HepG2 (cell line): ENCODE results near the gene ANKRD39. TPM values are rescaled to one million over a fixed set of nuclear protein-coding genes. Genes with fewer than 3 reads are reported as not detected.

Experiments
- ASH2L ChIP-seq: fragments of 300-600, 200-600 bp; sonication (generic); IDR thresholded peaks from 2 replicates; pipeline ENCODE4 v1.7.0; 2017; ENCODE audit warnings: low read depth, mild to moderate bottlenecking, moderate library complexity, mixed read lengths, low read length; ENCODE audit not compliant: insufficient read length
- CAMTA2 ChIP-seq: sonication (generic); formaldehyde crosslinking; IDR thresholded peaks from 2 replicates; pipeline ENCODE4 v1.4.0; 2020; ENCODE audit warnings: mild to moderate bottlenecking, missing genetic modification reagents, borderline replicate concordance
- FOXK2 ChIP-seq: fragments of 450-650 bp; IDR thresholded peaks from 2 replicates; pipeline ENCODE4 v1.6.1; 2016
- KAT8 ChIP-seq: IDR thresholded peaks from 2 replicates; pipeline ENCODE4 v1.6.1; 2016; ENCODE audit warnings: missing genetic modification reagents, missing compliant biosample characterization
- PLRG1 ChIP-seq: fragments of 450-650 bp; conservative IDR thresholded peaks from 2 replicates; pipeline ENCODE4 v1.6.1; 2016
- SNAPC2 ChIP-seq: sonication (generic); formaldehyde crosslinking; IDR thresholded peaks from 2 replicates; pipeline ENCODE4 v1.8.1; 2022; ENCODE audit warnings: mild to moderate bottlenecking, missing genetic modification reagents
- TGIF2 ChIP-seq: IDR thresholded peaks from 2 replicates; pipeline ENCODE4 v1.6.1; 2016; ENCODE audit warnings: control low read depth, missing compliant biosample characterization
- XBP1 ChIP-seq: sonication (generic); formaldehyde crosslinking; IDR thresholded peaks from 2 replicates; pipeline ENCODE4 v1.5.0; 2020; ENCODE audit warnings: missing genetic modification reagents
- ZNF235 ChIP-seq: sonication (generic); formaldehyde crosslinking; IDR thresholded peaks from 2 replicates; pipeline ENCODE4 v1.8.1; 2023; ENCODE audit warnings: mild to moderate bottlenecking, missing genetic modification reagents, borderline replicate concordance
- ZNF530 ChIP-seq: sonication (generic); formaldehyde crosslinking; IDR thresholded peaks from 2 replicates; pipeline ENCODE4 v1.5.0; 2020; ENCODE audit warnings: low read depth, mild to moderate bottlenecking, missing genetic modification reagents
- ZNF607 ChIP-seq: sonication (generic); formaldehyde crosslinking; IDR thresholded peaks from 2 replicates; pipeline ENCODE4 v1.5.1; 2020; ENCODE audit warnings: missing genetic modification reagents, mild to moderate bottlenecking, borderline replicate concordance
- ZNF670 ChIP-seq: sonication (generic); formaldehyde crosslinking; IDR thresholded peaks from 2 replicates; pipeline ENCODE4 v1.8.0; 2022; ENCODE audit warnings: mild to moderate bottlenecking, missing genetic modification reagents, borderline replicate concordance
- ZNF768 ChIP-seq: sonication (generic); formaldehyde crosslinking; IDR thresholded peaks from 2 replicates; pipeline ENCODE4 v1.4.0; 2020; ENCODE audit warnings: missing genetic modification reagents
- ZNF790 ChIP-seq: sonication (generic); formaldehyde crosslinking; IDR thresholded peaks from 2 replicates; pipeline ENCODE4 v1.8.0; 2022; ENCODE audit warnings: missing genetic modification reagents, mild to moderate bottlenecking, borderline replicate concordance
- polyA plus RNA-seq, 8 experiments: library from polyadenylated mRNA; depleted of rRNA in 3 of 8; stranded (reverse) in 7 of 8; unstranded in 1 of 8; fragments of >200 nt; fragmentation: Illumina TruSeq in 4 of 8; extraction: Trizol in 4 of 8; gene quantifications; 2 replicates each; pipeline versions ENCODE4 v1.2.1 to v1.2.3, GENCODE V29; 2011 to 2016; ENCODE audit warnings: low read depth in 4 of 8, missing spikeins in 1 of 8, mixed read lengths in 1 of 8; ENCODE audit not compliant: insufficient read depth in 1 of 8
- total RNA-seq, 5 experiments: library from RNA; depleted of rRNA; stranded (reverse); fragments of >200 nt; fragmentation: Illumina TruSeq; extraction: Trizol; gene quantifications; 2 replicates each; pipeline ENCODE4 v1.2.3, GENCODE V29; 2016; ENCODE audit warnings: low read depth in 1 of 5
- TF ChIP-seq, protein P1 (sequence below): sonication (generic); formaldehyde crosslinking; IDR thresholded peaks from 2 replicates; pipeline ENCODE4 v1.5.0; 2020; ENCODE audit warnings: mild to moderate bottlenecking, missing genetic modification reagents, borderline replicate concordance
- TF ChIP-seq, protein P2 (sequence below): IDR thresholded peaks from 2 replicates; pipeline ENCODE4 v1.6.1; 2016; ENCODE audit warnings: low read depth, control low read depth
- TF ChIP-seq, protein P3 (sequence below): sonication (generic); formaldehyde crosslinking; IDR thresholded peaks from 2 replicates; pipeline ENCODE4 v1.5.1; 2020; ENCODE audit warnings: mild to moderate bottlenecking, missing genetic modification reagents, moderate library complexity
- TF ChIP-seq, protein P4 (sequence below): sonication (generic); formaldehyde crosslinking; IDR thresholded peaks from 2 replicates; pipeline ENCODE4 v1.9.0; 2022; ENCODE audit warnings: missing genetic modification reagents, mild to moderate bottlenecking, borderline replicate concordance

Gene ANKRD39
- total and polyA plus RNA-seq, 2 of the 13 experiments (the other 11 are each of a cell fraction or from before 2014, with no cell fraction given), result 23.2 to 24.8 TPM

DNA sequence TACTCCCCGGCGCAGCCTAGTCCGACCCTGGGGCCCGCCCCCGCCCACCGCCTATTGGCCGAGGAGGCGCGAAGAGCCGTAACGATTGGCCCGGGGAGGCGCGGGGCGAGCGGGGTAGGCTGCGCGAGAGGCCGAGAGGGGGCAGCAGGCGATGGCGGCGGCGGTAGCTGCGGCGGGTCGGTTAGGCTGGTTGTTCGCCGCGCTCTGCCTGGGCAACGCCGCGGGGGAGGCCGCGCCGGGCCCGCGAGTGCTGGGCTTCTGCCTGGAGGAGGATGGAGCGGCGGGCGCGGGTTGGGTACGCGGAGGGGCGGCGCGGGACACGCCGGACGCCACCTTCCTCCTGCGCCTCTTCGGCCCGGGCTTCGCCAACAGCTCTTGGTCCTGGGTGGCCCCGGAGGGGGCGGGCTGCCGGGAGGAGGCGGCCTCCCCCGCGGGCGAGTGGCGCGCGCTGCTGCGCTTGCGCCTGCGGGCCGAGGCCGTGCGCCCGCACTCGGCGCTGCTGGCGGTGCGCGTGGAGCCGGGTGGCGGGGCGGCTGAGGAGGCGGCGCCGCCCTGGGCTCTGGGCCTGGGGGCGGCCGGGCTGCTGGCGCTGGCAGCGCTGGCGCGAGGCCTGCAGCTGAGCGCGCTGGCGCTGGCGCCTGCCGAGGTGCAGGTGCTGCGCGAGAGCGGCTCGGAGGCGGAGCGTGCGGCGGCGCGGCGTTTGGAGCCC, 41.5 kb downstream of the ANKRD39 start, which contains the start of gene CNNM3 (continued):
- no peak for TF ChIP-seq SNAPC2 (CRISPR knock-in tag)
- TF ChIP-seq KAT8 (CRISPR knock-in tag), result peak; percentile 38; the same call in 1 of the 2 replicates
- no peak for TF ChIP-seq PLRG1
- TF ChIP-seq, protein P1, sequence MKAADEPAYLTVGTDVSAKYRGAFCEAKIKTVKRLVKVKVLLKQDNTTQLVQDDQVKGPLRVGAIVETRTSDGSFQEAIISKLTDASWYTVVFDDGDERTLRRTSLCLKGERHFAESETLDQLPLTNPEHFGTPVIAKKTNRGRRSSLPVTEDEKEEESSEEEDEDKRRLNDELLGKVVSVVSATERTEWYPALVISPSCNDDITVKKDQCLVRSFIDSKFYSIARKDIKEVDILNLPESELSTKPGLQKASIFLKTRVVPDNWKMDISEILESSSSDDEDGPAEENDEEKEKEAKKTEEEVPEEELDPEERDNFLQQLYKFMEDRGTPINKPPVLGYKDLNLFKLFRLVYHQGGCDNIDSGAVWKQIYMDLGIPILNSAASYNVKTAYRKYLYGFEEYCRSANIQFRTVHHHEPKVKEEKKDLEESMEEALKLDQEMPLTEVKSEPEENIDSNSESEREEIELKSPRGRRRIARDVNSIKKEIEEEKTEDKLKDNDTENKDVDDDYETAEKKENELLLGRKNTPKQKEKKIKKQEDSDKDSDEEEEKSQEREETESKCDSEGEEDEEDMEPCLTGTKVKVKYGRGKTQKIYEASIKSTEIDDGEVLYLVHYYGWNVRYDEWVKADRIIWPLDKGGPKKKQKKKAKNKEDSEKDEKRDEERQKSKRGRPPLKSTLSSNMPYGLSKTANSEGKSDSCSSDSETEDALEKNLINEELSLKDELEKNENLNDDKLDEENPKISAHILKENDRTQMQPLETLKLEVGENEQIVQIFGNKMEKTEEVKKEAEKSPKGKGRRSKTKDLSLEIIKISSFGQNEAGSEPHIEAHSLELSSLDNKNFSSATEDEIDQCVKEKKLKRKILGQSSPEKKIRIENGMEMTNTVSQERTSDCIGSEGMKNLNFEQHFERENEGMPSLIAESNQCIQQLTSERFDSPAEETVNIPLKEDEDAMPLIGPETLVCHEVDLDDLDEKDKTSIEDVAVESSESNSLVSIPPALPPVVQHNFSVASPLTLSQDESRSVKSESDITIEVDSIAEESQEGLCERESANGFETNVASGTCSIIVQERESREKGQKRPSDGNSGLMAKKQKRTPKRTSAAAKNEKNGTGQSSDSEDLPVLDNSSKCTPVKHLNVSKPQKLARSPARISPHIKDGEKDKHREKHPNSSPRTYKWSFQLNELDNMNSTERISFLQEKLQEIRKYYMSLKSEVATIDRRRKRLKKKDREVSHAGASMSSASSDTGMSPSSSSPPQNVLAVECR (CRISPR knock-in tag), result peak; percentile 91
- TF ChIP-seq, protein P2, sequence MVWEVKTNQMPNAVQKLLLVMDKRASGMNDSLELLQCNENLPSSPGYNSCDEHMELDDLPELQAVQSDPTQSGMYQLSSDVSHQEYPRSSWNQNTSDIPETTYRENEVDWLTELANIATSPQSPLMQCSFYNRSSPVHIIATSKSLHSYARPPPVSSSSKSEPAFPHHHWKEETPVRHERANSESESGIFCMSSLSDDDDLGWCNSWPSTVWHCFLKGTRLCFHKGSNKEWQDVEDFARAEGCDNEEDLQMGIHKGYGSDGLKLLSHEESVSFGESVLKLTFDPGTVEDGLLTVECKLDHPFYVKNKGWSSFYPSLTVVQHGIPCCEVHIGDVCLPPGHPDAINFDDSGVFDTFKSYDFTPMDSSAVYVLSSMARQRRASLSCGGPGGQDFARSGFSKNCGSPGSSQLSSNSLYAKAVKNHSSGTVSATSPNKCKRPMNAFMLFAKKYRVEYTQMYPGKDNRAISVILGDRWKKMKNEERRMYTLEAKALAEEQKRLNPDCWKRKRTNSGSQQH (CRISPR knock-in tag), result 0 out of 2 replicates have a peak, but pooled peaks have one; percentile 22
- TF ChIP-seq, protein P3, sequence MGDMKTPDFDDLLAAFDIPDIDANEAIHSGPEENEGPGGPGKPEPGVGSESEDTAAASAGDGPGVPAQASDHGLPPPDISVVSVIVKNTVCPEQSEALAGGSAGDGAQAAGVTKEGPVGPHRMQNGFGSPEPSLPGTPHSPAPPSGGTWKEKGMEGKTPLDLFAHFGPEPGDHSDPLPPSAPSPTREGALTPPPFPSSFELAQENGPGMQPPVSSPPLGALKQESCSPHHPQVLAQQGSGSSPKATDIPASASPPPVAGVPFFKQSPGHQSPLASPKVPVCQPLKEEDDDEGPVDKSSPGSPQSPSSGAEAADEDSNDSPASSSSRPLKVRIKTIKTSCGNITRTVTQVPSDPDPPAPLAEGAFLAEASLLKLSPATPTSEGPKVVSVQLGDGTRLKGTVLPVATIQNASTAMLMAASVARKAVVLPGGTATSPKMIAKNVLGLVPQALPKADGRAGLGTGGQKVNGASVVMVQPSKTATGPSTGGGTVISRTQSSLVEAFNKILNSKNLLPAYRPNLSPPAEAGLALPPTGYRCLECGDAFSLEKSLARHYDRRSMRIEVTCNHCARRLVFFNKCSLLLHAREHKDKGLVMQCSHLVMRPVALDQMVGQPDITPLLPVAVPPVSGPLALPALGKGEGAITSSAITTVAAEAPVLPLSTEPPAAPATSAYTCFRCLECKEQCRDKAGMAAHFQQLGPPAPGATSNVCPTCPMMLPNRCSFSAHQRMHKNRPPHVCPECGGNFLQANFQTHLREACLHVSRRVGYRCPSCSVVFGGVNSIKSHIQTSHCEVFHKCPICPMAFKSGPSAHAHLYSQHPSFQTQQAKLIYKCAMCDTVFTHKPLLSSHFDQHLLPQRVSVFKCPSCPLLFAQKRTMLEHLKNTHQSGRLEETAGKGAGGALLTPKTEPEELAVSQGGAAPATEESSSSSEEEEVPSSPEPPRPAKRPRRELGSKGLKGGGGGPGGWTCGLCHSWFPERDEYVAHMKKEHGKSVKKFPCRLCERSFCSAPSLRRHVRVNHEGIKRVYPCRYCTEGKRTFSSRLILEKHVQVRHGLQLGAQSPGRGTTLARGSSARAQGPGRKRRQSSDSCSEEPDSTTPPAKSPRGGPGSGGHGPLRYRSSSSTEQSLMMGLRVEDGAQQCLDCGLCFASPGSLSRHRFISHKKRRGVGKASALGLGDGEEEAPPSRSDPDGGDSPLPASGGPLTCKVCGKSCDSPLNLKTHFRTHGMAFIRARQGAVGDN (CRISPR knock-in tag), result peak; percentile 84
- TF ChIP-seq ZNF790 (CRISPR knock-in tag), result no peak
- TF ChIP-seq ZNF670 (CRISPR knock-in tag), result no peak
- no peak for TF ChIP-seq XBP1 (CRISPR knock-in tag)
- TF ChIP-seq TGIF2 (CRISPR knock-in tag), result no peak; the same call in 1 of the 2 replicates
- TF ChIP-seq ZNF235 (CRISPR knock-in tag), result peak; percentile 79; the same call in 1 of the 2 replicates
- peak; percentile 88 for TF ChIP-seq ASH2L
- TF ChIP-seq CAMTA2 (CRISPR knock-in tag), result peak; percentile 91; the same call in 1 of the 2 replicates
- TF ChIP-seq, protein P4, sequence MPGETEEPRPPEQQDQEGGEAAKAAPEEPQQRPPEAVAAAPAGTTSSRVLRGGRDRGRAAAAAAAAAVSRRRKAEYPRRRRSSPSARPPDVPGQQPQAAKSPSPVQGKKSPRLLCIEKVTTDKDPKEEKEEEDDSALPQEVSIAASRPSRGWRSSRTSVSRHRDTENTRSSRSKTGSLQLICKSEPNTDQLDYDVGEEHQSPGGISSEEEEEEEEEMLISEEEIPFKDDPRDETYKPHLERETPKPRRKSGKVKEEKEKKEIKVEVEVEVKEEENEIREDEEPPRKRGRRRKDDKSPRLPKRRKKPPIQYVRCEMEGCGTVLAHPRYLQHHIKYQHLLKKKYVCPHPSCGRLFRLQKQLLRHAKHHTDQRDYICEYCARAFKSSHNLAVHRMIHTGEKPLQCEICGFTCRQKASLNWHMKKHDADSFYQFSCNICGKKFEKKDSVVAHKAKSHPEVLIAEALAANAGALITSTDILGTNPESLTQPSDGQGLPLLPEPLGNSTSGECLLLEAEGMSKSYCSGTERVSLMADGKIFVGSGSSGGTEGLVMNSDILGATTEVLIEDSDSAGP (CRISPR knock-in tag), result no peak
- TF ChIP-seq ZNF607 (CRISPR knock-in tag), result no peak
- 0 out of 2 replicates have a peak, but pooled peaks have one; percentile 21 for TF ChIP-seq ZNF530 (CRISPR knock-in tag)
- peak; percentile 73 for TF ChIP-seq ZNF768
- TF ChIP-seq FOXK2, result peak; percentile 30; the same call in 1 of the 2 replicates
